OCI-LY1 (cell line): ENCODE measurements around the gene EFNB1.
A peak's percentile ranks its signal among the peaks of the same experiment; 100 is the strongest.

Experiments used
- H2AFZ ChIP-seq: fragments of 200-600 bp; sonication (generic), shearing (Covaris generic); 2 replicates; pipeline ENCODE4 v1.6.0; 2014; ENCODE audit warnings: antibody characterized with exemption, mild to moderate bottlenecking, low read length
- H3F3A ChIP-seq: fragments of 200-600 bp; sonication (generic), shearing (Covaris generic); 2 replicates; pipeline ENCODE4 v1.6.0; 2014; ENCODE audit warnings: mild to moderate bottlenecking, antibody characterized with exemption, low read length, moderate library complexity; ENCODE audit not compliant: insufficient read depth
- H3K27ac ChIP-seq: fragments of 200-600 bp; sonication (generic); 2 replicates; pipeline ENCODE4 v1.5.1; 2014; ENCODE audit warnings: low read length, mixed run types, mild to moderate bottlenecking, low read depth; ENCODE audit not compliant: poor library complexity, severe bottlenecking
- H3K27me3 ChIP-seq: fragments of 200-600 bp; sonication (generic); 2 replicates; pipeline ENCODE4 v1.6.0; 2014; ENCODE audit warnings: antibody characterized with exemption, mild to moderate bottlenecking, low read length, moderate library complexity; ENCODE audit not compliant: insufficient read depth
- H3K36me3 ChIP-seq: fragments of 200-600 bp; sonication (generic); 2 replicates; pipeline ENCODE4 v1.6.1; 2014; ENCODE audit warnings: mild to moderate bottlenecking, antibody characterized with exemption, low read length, moderate library complexity, mixed read lengths; ENCODE audit not compliant: insufficient read depth
- H3K4me1 ChIP-seq: fragments of 200-600 bp; sonication (generic); 2 replicates; pipeline ENCODE4 v1.5.1; 2014; ENCODE audit warnings: mild to moderate bottlenecking, low read length, moderate library complexity; ENCODE audit not compliant: insufficient read depth, severe bottlenecking
- H3K4me2 ChIP-seq: fragments of 200-600 bp; sonication (generic), shearing (Covaris generic); 2 replicates; pipeline ENCODE4 v1.6.1; 2014; ENCODE audit warnings: low read length
- H3K4me3 ChIP-seq: fragments of 200-600 bp; sonication (generic); 2 replicates; pipeline ENCODE4 v1.5.1; 2014; ENCODE audit warnings: low read length, low read depth, mild to moderate bottlenecking, mixed read lengths; ENCODE audit not compliant: poor library complexity, severe bottlenecking
- H3K79me2 ChIP-seq: fragments of 200-600 bp; shearing (Covaris generic); 2 replicates; pipeline ENCODE4 v1.6.1; 2016; ENCODE audit warnings: mixed run types, low read length, mixed read lengths; ENCODE audit not compliant: insufficient read depth
- H3K9ac ChIP-seq: fragments of 200-600 bp; sonication (generic), shearing (Covaris generic); 2 replicates; pipeline ENCODE4 v1.6.1; 2014; ENCODE audit warnings: mild to moderate bottlenecking, low read length, mixed read lengths
- H3K9me2 ChIP-seq: fragments of 200-600 bp; sonication (generic), shearing (Covaris generic); 2 replicates; pipeline ENCODE4 v1.6.1; 2014; ENCODE audit warnings: low read depth, mild to moderate bottlenecking, low read length, mixed read lengths
- H3K9me3 ChIP-seq: fragments of 200-600 bp; shearing (Covaris generic); 2 replicates; pipeline ENCODE4 v1.6.1; 2014; ENCODE audit warnings: low read length, mixed read lengths
- H4K20me1 ChIP-seq: fragments of 200-600 bp; sonication (generic), shearing (Covaris generic); 2 replicates; pipeline ENCODE4 v1.6.0; 2016; ENCODE audit warnings: mild to moderate bottlenecking, low read length; ENCODE audit not compliant: insufficient read depth
- EZH2 ChIP-seq: fragments of 200-600 bp; sonication (generic), shearing (Covaris generic); IDR thresholded peaks from 2 replicates; pipeline ENCODE4 v1.8.0; 2017; ENCODE audit warnings: borderline replicate concordance, mixed run types, mild to moderate bottlenecking, antibody characterized with exemption, low read length, moderate library complexity, mixed read lengths
- TF ChIP-seq, protein P1 (sequence below): fragments of 200-600 bp; sonication (generic), shearing (Covaris generic); IDR thresholded peaks from 2 replicates; pipeline ENCODE4 v1.5.1; 2017; ENCODE audit warnings: mild to moderate bottlenecking, antibody characterized with exemption, low read length, moderate library complexity, mixed read lengths

The EFNB1 gene

DNA sequence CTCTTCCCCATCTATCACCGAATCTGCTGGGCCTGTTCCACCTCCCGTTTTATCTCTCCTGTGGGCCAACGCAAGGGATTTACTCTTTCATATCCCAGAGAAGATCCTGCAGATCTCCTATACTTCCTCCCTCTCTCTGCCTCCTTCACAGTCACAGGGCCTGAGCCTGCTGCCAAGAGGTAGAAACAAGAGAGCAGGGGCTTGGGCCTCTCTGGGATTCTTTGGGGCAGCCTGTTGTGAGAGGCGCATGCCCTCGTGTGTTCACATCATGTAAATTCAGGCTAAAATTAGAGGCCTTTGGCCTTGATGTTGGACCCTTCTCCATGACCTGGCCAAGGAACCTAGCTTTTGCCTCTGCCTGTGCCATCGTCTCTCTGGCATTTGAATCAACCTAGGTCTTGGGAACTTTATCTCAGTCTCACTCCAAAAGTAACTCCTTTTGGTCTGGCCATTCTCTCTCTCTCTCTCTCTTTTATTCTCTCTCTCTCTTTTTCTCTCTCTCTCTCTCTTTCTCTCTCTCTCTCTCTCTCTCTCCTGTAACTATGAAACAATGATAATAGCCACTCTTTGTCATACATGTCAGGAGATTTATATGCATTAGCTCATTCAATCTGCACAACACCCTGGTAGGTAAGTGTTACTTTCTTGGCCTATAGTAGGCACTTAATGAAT, 20.0 kb upstream of the EFNB1 start:
- Histone ChIP-seq H3K79me2 (no peaks in the 10 kb centered on the region), H3K27ac (no peak overlapping the region), H3K4me1 (no peaks in the 10 kb centered on the region), H3K4me2 (no peak overlapping the region), H4K20me1 (no peaks in the 10 kb centered on the region), H3K36me3 (no peaks in the 10 kb centered on the region), H3F3A (no peaks in the 10 kb centered on the region), H2AFZ (no peak overlapping the region), H3K27me3 (no peaks in the 10 kb centered on the region), H3K9ac (no peak overlapping the region), H3K4me3 (no peak overlapping the region), H3K9me2 (no peaks in the 10 kb centered on the region), H3K9me3 (no peaks in the 10 kb centered on the region)
- TF ChIP-seq, protein P1, sequence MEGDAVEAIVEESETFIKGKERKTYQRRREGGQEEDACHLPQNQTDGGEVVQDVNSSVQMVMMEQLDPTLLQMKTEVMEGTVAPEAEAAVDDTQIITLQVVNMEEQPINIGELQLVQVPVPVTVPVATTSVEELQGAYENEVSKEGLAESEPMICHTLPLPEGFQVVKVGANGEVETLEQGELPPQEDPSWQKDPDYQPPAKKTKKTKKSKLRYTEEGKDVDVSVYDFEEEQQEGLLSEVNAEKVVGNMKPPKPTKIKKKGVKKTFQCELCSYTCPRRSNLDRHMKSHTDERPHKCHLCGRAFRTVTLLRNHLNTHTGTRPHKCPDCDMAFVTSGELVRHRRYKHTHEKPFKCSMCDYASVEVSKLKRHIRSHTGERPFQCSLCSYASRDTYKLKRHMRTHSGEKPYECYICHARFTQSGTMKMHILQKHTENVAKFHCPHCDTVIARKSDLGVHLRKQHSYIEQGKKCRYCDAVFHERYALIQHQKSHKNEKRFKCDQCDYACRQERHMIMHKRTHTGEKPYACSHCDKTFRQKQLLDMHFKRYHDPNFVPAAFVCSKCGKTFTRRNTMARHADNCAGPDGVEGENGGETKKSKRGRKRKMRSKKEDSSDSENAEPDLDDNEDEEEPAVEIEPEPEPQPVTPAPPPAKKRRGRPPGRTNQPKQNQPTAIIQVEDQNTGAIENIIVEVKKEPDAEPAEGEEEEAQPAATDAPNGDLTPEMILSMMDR: peak; percentile 32; the same call in 1 of the 2 replicates
- no peak for TF ChIP-seq EZH2

DNA sequence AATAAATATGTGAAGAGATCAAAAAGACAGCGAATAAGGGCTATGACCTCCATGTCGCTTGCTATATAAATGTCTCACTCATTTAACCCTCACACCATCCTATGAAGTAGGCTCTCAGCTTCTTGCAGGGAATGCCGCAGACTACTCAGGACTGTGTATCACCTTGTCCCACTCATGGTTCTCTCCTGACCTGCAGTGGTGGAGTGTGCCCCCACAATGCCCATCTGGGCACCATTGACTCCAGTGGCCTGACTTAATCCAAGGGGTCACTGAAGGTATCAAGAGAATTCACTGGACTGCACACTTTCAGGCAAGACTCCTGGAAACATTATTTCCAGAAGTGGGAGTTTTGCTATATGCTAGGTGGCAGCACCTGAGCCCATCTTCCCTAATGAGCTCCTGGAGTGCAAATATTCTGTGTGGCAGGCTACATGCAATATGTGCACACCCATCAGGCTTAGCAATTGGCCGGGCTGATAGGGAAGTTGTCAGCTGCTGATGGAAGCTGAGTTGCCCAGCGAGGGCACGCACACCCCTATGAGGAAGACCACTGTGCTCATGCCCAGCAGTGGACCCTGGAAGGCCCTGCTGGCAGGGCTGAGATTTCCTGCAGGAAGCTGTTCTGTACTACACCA, 8.2 kb upstream of the EFNB1 start:
- Histone ChIP-seq H3F3A (no peaks in the 10 kb centered on the region), H3K79me2 (no peaks in the 10 kb centered on the region), H3K27ac (no peak overlapping the region), H3K27me3 (no peaks in the 10 kb centered on the region), H4K20me1 (no peaks in the 10 kb centered on the region), H3K9ac (no peak overlapping the region), H3K4me3 (no peak overlapping the region), H3K4me1 (no peaks in the 10 kb centered on the region), H3K36me3 (no peaks in the 10 kb centered on the region), H3K4me2 (no peak overlapping the region), H2AFZ (no peak overlapping the region), H3K9me3 (no peaks in the 10 kb centered on the region), H3K9me2 (no peaks in the 10 kb centered on the region)
- TF ChIP-seq, protein P1: no peak
- TF ChIP-seq EZH2: no peak

DNA sequence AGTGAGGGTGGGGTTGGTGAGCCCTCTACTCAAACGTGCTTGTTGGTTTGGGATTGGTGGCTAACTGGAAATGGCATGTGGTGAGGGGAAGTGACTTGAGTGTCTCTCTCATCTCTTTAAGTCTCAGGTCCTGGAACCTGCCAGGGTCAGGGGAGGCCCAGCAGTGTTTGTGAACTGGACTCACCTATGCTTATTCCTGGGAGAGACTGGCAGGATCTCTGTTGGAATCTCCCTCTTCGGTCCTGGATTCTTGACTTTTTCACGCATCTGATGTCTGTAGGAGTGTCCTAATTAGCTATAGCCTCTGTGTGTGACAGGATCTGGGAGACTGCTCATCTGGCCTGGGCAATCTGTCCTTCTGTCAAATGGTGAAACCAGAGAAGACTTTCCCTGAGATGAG, 7.2 kb upstream of the EFNB1 start:
- Histone ChIP-seq H3K4me2 (no peak overlapping the region), H3K27me3 (no peaks in the 10 kb centered on the region), H3K27ac (no peak overlapping the region), H3K4me3 (no peak overlapping the region), H3F3A (no peaks in the 10 kb centered on the region), H4K20me1 (no peaks in the 10 kb centered on the region), H3K9ac (no peak overlapping the region), H2AFZ (no peak overlapping the region), H3K79me2 (no peaks in the 10 kb centered on the region), H3K9me3 (no peaks in the 10 kb centered on the region), H3K36me3 (no peaks in the 10 kb centered on the region), H3K9me2 (no peaks in the 10 kb centered on the region), H3K4me1 (no peaks in the 10 kb centered on the region)
- no peak for TF ChIP-seq EZH2
- TF ChIP-seq, protein P1: no peak
